Measurements from ENCODE around the gene TRAF3IP3.

TRAF3IP3 gene

DNA sequence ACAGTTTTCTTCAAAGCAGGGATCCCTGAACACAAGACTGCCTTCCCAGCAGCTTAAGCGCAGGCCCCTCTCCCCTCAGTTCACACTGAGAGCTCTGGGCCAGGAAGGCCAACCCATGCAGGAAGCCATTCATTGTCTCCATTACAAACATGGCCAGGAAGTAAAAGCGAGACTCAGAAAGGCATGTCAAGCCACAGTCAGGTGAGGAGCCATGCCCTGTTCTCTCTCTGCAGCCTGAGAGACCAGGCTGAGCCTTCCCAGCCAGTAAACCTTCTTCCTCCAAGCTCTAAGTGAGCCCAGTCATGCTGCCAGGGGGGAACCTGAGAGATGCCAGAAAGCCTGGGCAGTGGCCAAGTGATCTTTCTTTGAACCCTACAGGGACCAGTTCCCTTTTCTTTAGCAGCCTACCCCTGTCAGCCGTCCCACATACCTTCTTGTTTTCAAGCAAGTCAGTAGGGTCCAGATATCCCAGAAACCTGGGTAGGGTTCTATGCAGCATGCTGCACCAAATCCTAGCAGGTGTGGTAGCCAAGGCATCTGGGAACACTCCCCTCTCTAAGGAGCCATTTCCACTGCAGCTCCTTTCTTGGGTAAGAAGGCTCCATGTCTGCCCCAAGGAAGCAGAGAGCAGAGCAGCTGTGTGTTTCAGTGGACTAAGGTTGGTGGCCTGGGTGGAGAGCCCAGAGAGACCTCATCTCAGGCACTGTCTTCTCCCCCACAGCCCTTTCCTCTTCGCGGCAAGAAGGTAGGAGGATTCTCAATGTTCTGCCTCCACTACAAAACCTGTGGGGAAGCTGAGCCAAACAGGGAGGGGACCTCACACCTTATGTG lies 977 bp downstream of the TRAF3IP3 start:
- intact Hi-C loops (cut with DNase I), result no loop called here
- peak in 27 of 42 donors; percentile 20 to 61 (median 32) for DNase-seq

GRCh38 chr1:209758400-209758799 lies 2.5 kb downstream of the TRAF3IP3 start:
- DNase-seq, result no peak
- intact Hi-C loops (cut with DNase I), result no loop called here

DNA sequence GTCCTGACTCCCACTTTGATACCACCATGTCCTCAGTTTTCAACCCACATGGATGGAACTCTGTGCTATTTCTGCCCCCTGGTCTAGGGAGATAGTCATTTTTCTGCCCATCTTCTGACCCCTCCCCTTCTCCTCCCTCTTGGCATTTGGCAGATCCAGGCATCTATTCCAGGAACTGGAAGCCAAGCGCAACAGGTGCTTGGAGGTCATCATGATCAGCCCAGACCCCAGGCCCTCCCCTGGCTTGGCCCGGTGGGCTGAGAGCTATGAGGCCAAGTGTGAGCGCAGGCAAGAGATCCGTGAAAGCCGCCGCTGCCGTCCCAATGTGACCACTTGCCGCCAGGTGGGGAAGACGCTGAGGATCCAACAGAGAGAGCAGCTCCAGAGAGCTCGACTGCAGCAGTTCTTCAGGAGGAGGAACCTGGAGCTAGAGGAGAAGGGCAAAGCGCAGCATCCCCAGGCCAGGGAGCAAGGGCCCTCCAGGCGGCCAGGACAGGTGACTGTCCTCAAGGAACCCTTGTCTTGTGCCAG lies 4.0 kb downstream of the TRAF3IP3 start:
- no peak for DNase-seq
- intact Hi-C loops (cut with DNase I), result no loop called here

GRCh38 chr1:209761011-209761635 lies 5.3 kb downstream of the TRAF3IP3 start:
- intact Hi-C loops (cut with DNase I), result no loop called here
- no peak for DNase-seq

- intact Hi-C loops (cut with DNase I), result no loop called here
- DNase-seq, result no peak
Measured at GRCh38 chr1:209766051-209766450, 10.2 kb downstream of the TRAF3IP3 start.

DNA sequence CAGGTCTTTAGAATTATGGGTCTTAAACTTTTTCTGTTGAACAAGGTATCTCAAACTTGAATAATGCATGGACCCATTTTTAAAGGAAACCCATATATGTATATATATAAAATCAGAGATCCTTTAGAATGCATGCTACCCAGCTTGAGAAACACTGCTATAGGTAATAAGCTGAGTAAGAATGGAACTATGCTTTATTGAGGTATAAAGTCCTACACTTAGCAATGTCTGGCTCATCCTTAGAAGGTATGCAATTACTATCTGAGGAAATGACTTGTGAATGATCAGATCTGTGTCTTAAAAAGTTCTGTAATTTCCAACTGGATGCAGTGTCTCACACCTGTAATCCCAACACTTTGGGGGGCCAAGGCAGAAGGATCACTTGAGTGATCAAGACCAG lies 11.2 kb downstream of the TRAF3IP3 start:
- intact Hi-C loops (cut with DNase I), result no loop called here
- DNase-seq, result no peak

DNA sequence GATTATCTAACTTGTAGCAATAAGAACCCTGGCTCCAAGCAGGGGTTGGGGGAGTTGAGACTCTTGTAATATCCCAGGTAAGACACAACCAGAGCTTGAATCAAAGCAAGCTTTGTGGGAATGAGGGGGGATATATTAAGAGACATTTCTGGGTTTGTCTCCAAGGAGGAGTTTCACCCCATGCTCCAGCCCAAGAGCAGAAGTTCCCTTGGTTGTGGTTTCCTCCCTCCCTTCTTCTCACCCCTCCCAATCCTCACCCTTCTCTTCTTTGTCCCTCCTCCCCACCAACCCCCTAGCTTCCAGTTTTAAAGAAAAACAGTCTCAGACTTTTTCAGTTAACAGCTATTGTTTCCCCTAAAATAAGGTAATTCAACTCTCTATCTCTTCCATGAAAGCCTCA lies 11.9 kb downstream of the TRAF3IP3 start:
- intact Hi-C loops (cut with DNase I), result no loop called here
- DNase-seq, result no peak

- intact Hi-C loops (cut with DNase I), result no loop called here
- no peak for DNase-seq
Measured at GRCh38 chr1:209768354-209768774, 12.5 kb downstream of the TRAF3IP3 start.

DNA sequence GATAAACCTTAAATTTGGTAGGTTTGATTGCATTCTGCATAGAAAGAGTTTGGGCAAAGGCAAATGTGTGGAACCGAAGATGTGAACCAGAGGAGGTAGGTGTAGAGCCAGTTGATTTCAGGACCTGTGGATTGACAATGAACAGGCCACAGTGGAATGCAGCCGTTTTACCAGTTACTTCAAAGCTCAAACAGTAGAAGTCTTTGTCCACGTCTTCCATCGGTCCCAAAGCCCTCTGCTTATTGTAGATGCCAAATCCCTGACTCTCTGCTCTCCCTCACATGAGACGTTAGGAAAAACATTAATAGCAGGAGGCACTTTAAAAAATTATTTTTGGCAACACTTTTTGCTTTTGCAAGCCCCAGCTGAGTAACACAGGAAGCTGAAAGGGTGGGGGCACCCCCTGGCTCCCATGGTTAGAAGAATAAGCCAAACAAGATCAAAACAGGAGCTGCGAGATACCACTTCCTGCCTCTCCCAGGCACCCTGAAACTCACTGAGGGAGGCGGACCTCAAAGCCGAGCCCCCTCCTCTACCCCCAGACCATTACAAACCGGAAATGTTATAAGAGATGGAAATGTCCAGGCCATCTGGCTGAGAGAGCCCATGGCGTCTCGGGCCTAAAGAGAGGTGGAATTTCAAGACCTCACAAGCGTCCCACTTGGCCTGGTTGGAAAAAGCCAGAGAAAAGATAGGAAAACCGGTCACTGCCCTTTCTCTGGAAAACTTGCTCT lies 13.5 kb downstream of the TRAF3IP3 start:
- peak in 32 of 42 donors; percentile 18 to 67 (median 36) for DNase-seq
- intact Hi-C loops (cut with DNase I), result no loop called here

DNA sequence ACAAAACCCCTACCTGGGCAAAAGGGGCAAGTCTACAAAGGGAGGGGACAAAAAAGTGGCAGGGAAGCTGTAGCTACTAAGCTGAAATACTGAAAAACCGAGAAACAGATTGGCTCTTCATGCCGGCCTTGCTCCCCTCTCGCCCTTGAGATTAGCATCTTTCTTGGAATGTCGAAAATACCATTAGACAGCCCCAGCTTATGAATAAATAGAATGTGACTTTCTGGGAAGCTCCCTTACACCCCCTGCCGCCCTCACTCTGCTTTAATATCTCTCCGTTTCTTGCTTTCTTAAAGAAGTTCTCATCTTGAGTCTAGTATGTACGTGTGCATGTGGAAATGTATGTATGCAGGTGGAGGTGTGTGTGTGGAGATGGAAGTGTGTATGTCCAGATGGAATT lies 14.1 kb downstream of the TRAF3IP3 start:
- DNase-seq, result peak in 5 of 42 donors; percentile 21 to 44 (median 30)
- intact Hi-C loops (cut with DNase I), result no loop called here

DNA sequence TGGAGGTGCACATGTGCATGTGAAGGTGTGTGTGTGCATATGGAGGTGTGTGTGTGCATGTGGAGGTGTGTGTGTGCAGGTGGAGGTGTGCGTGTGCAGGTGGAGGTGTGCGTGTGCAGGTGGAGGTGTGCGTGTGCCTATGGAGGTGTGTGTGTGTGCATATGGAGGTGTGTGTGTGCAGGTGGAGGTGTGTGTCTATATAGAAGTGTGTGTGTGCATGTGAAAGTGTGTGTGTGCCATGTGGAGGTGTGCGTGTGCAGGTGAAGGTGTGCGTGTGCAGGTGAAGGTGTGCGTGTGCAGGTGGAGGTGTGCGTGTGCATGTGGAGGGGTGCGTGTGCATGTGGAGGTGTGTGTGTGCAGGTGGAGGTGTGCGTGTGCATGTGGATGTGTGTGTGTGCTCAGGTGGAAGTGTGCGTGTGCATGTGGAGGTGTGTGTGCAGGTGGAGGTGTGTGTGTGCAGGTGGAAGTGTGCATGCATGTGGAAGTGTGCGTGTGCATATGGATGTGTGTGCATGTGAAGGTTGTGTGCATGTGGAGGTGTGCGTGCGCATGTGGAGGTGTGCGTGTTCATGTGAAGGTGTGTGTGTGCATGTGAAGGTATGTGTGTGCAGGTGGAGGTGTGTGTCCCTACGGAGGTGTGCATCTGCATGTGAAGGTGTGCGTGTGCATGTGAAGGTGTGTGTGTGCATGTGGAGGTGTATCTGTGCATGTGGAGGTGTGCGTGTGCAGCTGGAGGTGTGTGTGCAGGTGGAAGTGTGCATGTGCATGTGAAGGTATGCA lies 15.0 kb downstream of the TRAF3IP3 start:
- intact Hi-C loops (cut with DNase I), result no loop called here
- no peak for DNase-seq

DNA sequence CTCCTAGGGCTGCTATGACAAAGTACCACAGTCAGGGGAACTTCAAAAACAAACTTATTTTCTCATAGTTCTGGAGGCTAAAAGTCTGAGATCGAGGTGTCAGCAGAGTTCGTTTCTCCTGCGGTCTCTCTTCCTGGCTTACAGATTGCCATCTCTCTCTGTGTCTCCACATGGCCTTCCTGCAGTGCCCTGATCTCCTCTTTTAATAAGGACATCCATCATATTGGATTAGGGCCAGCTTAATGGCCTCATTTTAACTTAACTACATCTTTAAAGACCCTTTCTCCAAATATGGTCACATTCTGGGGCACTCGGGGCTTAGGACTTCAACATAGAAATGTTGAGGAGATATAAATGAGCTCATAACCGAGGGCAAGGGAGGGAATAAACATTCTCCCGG lies 16.3 kb downstream of the TRAF3IP3 start:
- intact Hi-C loops (cut with DNase I), result no loop called here
- DNase-seq, result no peak

GRCh38 chr1:209774592-209774991 lies 18.7 kb downstream of the TRAF3IP3 start:
- DNase-seq, result no peak
- intact Hi-C loops (cut with DNase I), result no loop called here

GRCh38 chr1:209775678-209776077 lies 19.8 kb downstream of the TRAF3IP3 start:
- intact Hi-C loops (cut with DNase I), result no loop called here

GRCh38 chr1:209777587-209777986 lies 21.7 kb downstream of the TRAF3IP3 start:
- intact Hi-C loops (cut with DNase I), result no loop called here
- no peak for DNase-seq

More at GRCh38 chr1:209775678-209776077, 19.8 kb downstream of the TRAF3IP3 start:
- DNase-seq, result peak in 4 of 42 donors; percentile 7 to 34 (median 14)

- DNase-seq, result no peak
- intact Hi-C loops (cut with DNase I), result no loop called here
Measured at GRCh38 chr1:209778102-209778501, 22.2 kb downstream of the TRAF3IP3 start.

DNA sequence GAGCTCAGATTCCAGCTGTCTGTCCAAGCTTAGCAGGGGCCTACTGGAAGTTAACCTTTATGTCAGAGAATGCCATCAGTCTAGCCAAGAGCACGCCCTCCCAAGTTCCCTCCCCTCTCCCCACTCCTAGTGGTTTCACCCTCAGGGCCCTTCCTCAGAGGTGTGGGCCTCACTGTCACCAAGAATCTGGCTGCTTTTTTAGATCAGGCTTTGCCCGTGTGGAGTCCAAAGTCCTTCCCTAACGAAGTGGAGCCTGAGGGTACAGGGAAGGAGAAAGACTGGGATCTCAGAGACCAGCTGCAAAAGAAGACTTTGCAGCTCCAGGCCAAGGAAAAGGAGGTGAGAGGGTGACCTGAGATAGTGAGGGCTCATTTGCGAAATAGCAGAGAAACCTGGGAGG lies 24.4 kb downstream of the TRAF3IP3 start:
- intact Hi-C loops (cut with DNase I), result no loop called here
- DNase-seq, result no peak

DNA sequence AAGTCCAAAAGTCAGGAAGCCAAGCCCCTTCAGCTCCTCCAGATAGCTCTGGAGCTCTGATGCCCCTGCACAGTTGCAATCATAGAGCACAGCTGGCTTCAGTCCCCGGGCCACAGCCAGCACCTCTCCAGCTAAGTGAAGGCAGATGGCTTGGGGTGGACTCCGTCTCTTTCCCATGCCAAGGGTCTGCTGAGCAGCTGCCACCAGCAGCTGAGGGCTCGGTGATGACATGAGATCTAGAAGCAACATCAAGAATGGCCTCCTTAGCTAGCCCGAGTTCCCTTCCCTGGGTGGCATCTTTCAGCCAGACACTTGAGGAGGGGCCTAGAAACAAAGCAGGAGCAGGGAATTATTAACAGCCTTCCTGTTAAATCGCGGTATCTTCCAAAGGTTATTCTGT lies 27.5 kb downstream of the TRAF3IP3 start:
- intact Hi-C loops (cut with DNase I), result no loop called here
- no peak for DNase-seq

Measured in head of caudate nucleus (tissue), 42 donors.